Endothelial cell of umbilical vein (primary cell): ENCODE data around the gene USP7. TPM values are rescaled to one million over a fixed set of nuclear protein-coding genes. Genes with fewer than 3 reads are reported as not detected.

ENCODE experiments used
- BruUV-seq: library from RNA; stranded (reverse); fragments of 400-500 nt; replicated peaks from 2 replicates; lab custom pipeline; 2021; lab: Mats Ljungman, UMichigan
- CTCF ChIA-PET: fragments of 300-600, 350-600 bp; sonication (Branson Sonifier 250); formaldehyde crosslinking; loops from one replicate; lab custom pipeline; 2021; ENCODE audit warnings: antibody characterized with exemption, inconsistent platforms; lab: Charles Lee
- POLR2A ChIA-PET: fragments of 300-600, 350-600 bp; sonication (Branson Sonifier 250); formaldehyde crosslinking; loops from one replicate; lab custom pipeline; 2021; ENCODE audit warnings: antibody characterized with exemption, inconsistent platforms; lab: Charles Lee
- DNase-seq: peaks from one replicate; pipeline ENCODE4 v3.0.0-alpha.2; 2011; ENCODE audit warnings: low read depth, low spot score
- FAIRE-seq: peaks from 2 replicates; lab custom pipeline; 2011; peaks lifted over from hg19 to GRCh38; lab: Jason Lieb, UNC
- H2AFZ ChIP-seq: 2 replicates; pipeline ENCODE4 v1.6.0; 2012; ENCODE audit warnings: low read depth, low read length, control low read depth, inconsistent platforms
- H3K27ac ChIP-seq: 2 replicates; pipeline ENCODE4 v1.5.1; 2011; ENCODE audit warnings: low read depth, mild to moderate bottlenecking, control low read depth, low read length, moderate library complexity; ENCODE audit not compliant: insufficient read depth
- H3K27me3 ChIP-seq, 2 experiments: 2 replicates each; pipeline versions ENCODE4 v1.6.0 to v1.6.1; 2011; ENCODE audit warnings: low read length in 2 of 2, mixed read lengths in 1 of 2; ENCODE audit not compliant: control insufficient read depth in 2 of 2, insufficient read depth in 2 of 2
- H3K36me3 ChIP-seq, 2 experiments: 2 replicates in 1 of 2; 3 replicates in 1 of 2; pipeline ENCODE4 v1.5.1; 2011; ENCODE audit warnings: low read length in 2 of 2, mild to moderate bottlenecking in 1 of 2, moderate library complexity in 1 of 2; ENCODE audit not compliant: control insufficient read depth in 2 of 2, insufficient read depth in 2 of 2; ENCODE audit errors: extremely low read depth in 1 of 2
- H3K4me1 ChIP-seq: 3 replicates; pipeline ENCODE4 v1.5.1; 2011; ENCODE audit warnings: mild to moderate bottlenecking, low read length; ENCODE audit not compliant: control insufficient read depth, insufficient read depth; ENCODE audit errors: extremely low read depth
- H3K4me2 ChIP-seq: 2 replicates; pipeline ENCODE4 v1.6.1; 2011; ENCODE audit warnings: low read length, control low read depth, mixed read lengths; ENCODE audit not compliant: insufficient read depth
- H3K4me3 ChIP-seq, 3 experiments: fragments of 200-600 bp in 1 of 3; sonication (generic), shearing (Covaris generic) in 1 of 3; replicated peaks in 1 of 3; 2 replicates each; pipeline ENCODE4 v1.5.1; 2011 to 2016; ENCODE audit warnings: control low read depth in 3 of 3, low read length in 3 of 3, mild to moderate bottlenecking in 2 of 3, inconsistent platforms in 1 of 3, low read depth in 1 of 3, moderate library complexity in 1 of 3; ENCODE audit not compliant: insufficient read depth in 1 of 3
- H3K79me2 ChIP-seq: 2 replicates; pipeline ENCODE4 v1.6.0; 2012; ENCODE audit warnings: low read length, inconsistent platforms; ENCODE audit not compliant: control insufficient read depth, insufficient read depth
- H3K9ac ChIP-seq: replicated peaks from 2 replicates; pipeline ENCODE3; 2011; ENCODE audit warnings: low read length, control low read depth; ENCODE audit not compliant: insufficient read depth; ENCODE audit errors: extremely low read depth
- H3K9me1 ChIP-seq: replicated peaks from 3 replicates; pipeline ENCODE4 v1.6.0; 2011; ENCODE audit warnings: mild to moderate bottlenecking, low read length; ENCODE audit not compliant: control insufficient read depth, insufficient read depth; ENCODE audit errors: extremely low read depth
- H3K9me3 ChIP-seq: replicated peaks from 2 replicates; pipeline ENCODE4 v1.5.1; 2012; ENCODE audit warnings: low read length, inconsistent platforms; ENCODE audit not compliant: control insufficient read depth, insufficient read depth
- H4K20me1 ChIP-seq: replicated peaks from 2 replicates; pipeline ENCODE3; 2011; ENCODE audit warnings: mild to moderate bottlenecking, low read length; ENCODE audit not compliant: control insufficient read depth, insufficient read depth; ENCODE audit errors: extremely low read depth
- EZH2 ChIP-seq: IDR thresholded peaks from 2 replicates; pipeline ENCODE4 v1.6.1; 2012; ENCODE audit warnings: borderline replicate concordance, low read depth, mild to moderate bottlenecking, moderate library complexity, low read length, inconsistent platforms; ENCODE audit not compliant: severe bottlenecking
- FOS ChIP-seq: IDR thresholded peaks from 2 replicates; pipeline ENCODE4 v1.6.1; 2011; ENCODE audit warnings: mild to moderate bottlenecking, low read length, moderate library complexity, borderline replicate concordance; ENCODE audit not compliant: insufficient read depth
- GATA2 ChIP-seq: IDR thresholded peaks from 2 replicates; pipeline ENCODE4 v1.7.0; 2011; ENCODE audit warnings: low read depth, mild to moderate bottlenecking, moderate library complexity, mixed read lengths, low read length; ENCODE audit not compliant: insufficient read length, insufficient read depth
- JUN ChIP-seq: IDR thresholded peaks from 2 replicates; pipeline ENCODE4 v1.6.1; 2011; ENCODE audit warnings: borderline replicate concordance, low read depth; ENCODE audit not compliant: insufficient read length, insufficient read depth
- MYC ChIP-seq: IDR thresholded peaks from one replicate; pipeline ENCODE4 v1.6.1; 2011; ENCODE audit warnings: mild to moderate bottlenecking, low read depth, low read length
- POLR2A ChIP-seq: IDR thresholded peaks from 2 replicates; pipeline ENCODE4 v1.6.1; 2012; ENCODE audit warnings: low read depth, mild to moderate bottlenecking, control low read depth, low read length
- POLR2AphosphoS5 ChIP-seq: IDR thresholded peaks from 2 replicates; pipeline ENCODE4 v1.6.1; 2012; ENCODE audit warnings: low read depth, mild to moderate bottlenecking, control low read depth, low read length, moderate library complexity; ENCODE audit not compliant: insufficient read depth
- dilution Hi-C: fragments of 300-500 bp; cut with MboI; formaldehyde crosslinking; loops from one replicate; pipeline ENCODE4 v1.15.0; 2019; ENCODE audit warnings: low sequenced_read_pairs; ENCODE audit not compliant: extremely low pct_ligation_motif_present
- intact Hi-C: fragments of 100-400 bp; cut with micrococcal nuclease; formaldehyde crosslinking; loops from one replicate; pipeline ENCODE4 v1.10.0; 2022
- polyA plus RNA-seq, 4 experiments: library from polyadenylated mRNA; depleted of rRNA in 3 of 4; stranded (reverse) in 3 of 4; unstranded in 1 of 4; fragments of >200 nt; gene quantifications; 2 replicates each; pipeline versions ENCODE4 v1.2.1 to v1.2.3, GENCODE V29; 2011 to 2012; ENCODE audit warnings: missing spikeins in 1 of 4
- total RNA-seq: library from RNA; stranded (reverse); gene quantifications from 2 replicates; pipeline ENCODE4 v1.2.3, GENCODE V29; 2021
- TF ChIP-seq, protein P1 (sequence below), 2 donors: IDR thresholded peaks; 1 replicate in 1 of 2; 2 replicates in 1 of 2; pipeline ENCODE4 v1.5.1; 2011; ENCODE audit warnings: low read length in 2 of 2, mild to moderate bottlenecking in 2 of 2, moderate library complexity in 2 of 2, control low read depth in 1 of 2, inconsistent platforms in 1 of 2, low read depth in 1 of 2; ENCODE audit not compliant: insufficient read depth in 1 of 2; ENCODE audit errors: extremely low read depth in 1 of 2
- TF ChIP-seq, protein P2 (sequence below): IDR thresholded peaks from 2 replicates; pipeline ENCODE4 v1.6.1; 2011; ENCODE audit not compliant: insufficient read depth, insufficient read length

The USP7 gene
- total and polyA plus RNA-seq, 2 donors (not counting 3 experiments of a cell fraction or from before 2014, with no cell fraction given) = 17.7 to 130 TPM

DNA sequence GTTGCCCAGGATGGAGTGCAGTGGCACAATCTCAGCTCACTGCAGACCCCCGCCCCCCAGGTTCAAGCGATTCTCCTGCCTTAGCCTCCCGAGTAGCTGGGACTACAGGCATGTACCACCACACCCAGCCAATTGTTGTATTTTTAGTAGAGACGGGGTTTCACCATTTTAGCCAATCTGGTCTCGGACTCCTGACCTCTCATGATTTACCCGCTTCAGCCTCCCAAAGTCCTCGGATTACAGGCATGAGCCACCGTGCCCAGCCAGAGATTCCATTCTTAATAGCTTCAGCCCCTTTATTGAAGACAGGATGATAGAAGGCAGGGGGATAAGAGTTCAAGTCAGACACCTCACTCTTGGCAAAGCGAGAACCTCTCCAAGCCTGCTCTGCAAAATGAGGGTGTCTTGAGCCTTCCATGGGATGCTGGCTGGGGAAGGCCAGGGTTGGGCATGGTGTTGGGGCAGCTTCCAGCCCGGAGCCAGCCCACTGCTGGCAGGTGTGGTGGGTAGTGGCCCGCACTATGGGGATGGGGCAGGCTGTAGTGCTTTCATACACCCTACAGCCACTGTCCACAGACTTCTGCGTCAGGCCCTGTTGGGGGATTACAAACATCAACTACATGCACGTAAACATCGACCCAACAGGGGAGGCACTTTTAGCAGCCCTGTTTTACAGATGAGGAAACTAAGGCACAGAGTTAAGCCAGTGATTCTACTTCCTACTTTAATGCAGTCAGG, 98.4 kb downstream of the USP7 start:
- H3K4me1 ChIP-seq = peaks cover 15% of the 10 kb centered on the region
- dilution Hi-C loops = no loop called here
- ChIA-PET CTCF (interaction anchor here (1.0 to 3.4 kb wide), 3 partner anchors 9 to 36 kb away, joined by 3 to 20 read pairs (median 4); no protein-coding TSS in a partner anchor), POLR2A (no interaction called here)
- H3K27ac ChIP-seq = no peak overlapping the region
- FAIRE-seq (no peak), DNase-seq (no peak)
- no peak overlapping the region for H3K9ac ChIP-seq
- intact Hi-C loops = loop anchor here (5.0 kb wide), 1 partner anchor 298 kb away; no protein-coding TSS in a partner anchor
- H3K4me2 ChIP-seq = no peak overlapping the region
- H2AFZ ChIP-seq = no peak overlapping the region
- no peak overlapping the region for H3K4me3 ChIP-seq
- no TSS peak for BruUV-seq
- TF ChIP-seq JUN (no peak), MYC (no peak)
- H3K36me3 ChIP-seq = no peaks in the 10 kb centered on the region
- peaks cover 53% of the 10 kb centered on the region for H3K79me2 ChIP-seq
- no peaks in the 10 kb centered on the region for H3K9me1 ChIP-seq
- no peaks in the 10 kb centered on the region for H3K9me3 ChIP-seq
- no peaks in the 10 kb centered on the region for H3K27me3 ChIP-seq
- no peaks in the 10 kb centered on the region for H4K20me1 ChIP-seq

DNA sequence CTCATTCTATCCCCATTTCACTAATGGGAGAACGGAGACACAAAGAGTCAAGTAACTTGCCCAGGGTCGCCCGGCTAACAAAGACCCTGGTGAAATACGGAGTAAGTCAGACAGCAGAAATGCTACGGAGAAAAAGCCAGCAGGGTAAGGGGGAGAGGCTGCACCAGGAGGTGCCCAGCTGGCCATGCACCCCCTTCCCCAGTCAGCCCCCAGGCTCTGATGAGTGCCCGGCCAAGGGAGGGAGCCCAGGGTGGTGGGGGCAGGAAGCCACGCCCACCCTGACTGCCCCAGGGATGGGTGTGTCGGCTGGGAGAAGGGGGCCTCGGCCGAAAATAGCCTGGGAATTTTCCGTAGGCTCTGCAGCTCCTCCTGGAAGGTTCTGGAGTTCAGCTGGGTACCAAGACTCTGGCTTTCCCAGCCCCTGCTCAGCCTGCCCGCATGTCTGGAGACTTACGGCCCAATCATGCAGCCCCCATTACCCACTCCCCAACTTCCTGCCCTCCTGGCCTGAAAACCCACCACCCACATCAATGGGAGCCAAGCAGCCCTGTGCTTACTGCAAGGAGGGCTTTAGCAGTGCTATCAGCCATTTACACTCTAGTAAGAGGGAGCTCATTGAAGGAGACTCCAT, 99.1 kb downstream of the USP7 start:
- intact Hi-C loops (loop anchor here (5.0 kb wide), 1 partner anchor 297 kb away; no protein-coding TSS in a partner anchor), dilution Hi-C loops (no loop called here)
- Histone ChIP-seq H3K79me2 (peaks cover 55% of the 10 kb centered on the region), H3K4me2 (no peak overlapping the region), H3K27me3 (no peaks in the 10 kb centered on the region), H3K27ac (no peak overlapping the region), H3K9ac (no peak overlapping the region), H3K9me1 (no peaks in the 10 kb centered on the region), H3K36me3 (no peaks in the 10 kb centered on the region), H4K20me1 (no peaks in the 10 kb centered on the region), H3K4me3 (no peak overlapping the region), H3K4me1 (peaks cover 18% of the 10 kb centered on the region), H3K9me3 (no peaks in the 10 kb centered on the region), H2AFZ (no peak overlapping the region)
- TF ChIP-seq EZH2 (no peak), MYC (no peak), GATA2 (no peak), POLR2A (no peak), JUN (no peak), POLR2AphosphoS5 (no peak), FOS (no peak)
- TF ChIP-seq, protein P1, sequence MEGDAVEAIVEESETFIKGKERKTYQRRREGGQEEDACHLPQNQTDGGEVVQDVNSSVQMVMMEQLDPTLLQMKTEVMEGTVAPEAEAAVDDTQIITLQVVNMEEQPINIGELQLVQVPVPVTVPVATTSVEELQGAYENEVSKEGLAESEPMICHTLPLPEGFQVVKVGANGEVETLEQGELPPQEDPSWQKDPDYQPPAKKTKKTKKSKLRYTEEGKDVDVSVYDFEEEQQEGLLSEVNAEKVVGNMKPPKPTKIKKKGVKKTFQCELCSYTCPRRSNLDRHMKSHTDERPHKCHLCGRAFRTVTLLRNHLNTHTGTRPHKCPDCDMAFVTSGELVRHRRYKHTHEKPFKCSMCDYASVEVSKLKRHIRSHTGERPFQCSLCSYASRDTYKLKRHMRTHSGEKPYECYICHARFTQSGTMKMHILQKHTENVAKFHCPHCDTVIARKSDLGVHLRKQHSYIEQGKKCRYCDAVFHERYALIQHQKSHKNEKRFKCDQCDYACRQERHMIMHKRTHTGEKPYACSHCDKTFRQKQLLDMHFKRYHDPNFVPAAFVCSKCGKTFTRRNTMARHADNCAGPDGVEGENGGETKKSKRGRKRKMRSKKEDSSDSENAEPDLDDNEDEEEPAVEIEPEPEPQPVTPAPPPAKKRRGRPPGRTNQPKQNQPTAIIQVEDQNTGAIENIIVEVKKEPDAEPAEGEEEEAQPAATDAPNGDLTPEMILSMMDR (IDR thresholded peaks at IDR 0.05; ENCODE audit: extremely low read depth in 1 of 2, insufficient read depth in 1 of 2, low read depth in 1 of 2, low read length in 2 of 2) = no peak
- TF ChIP-seq, protein P2, sequence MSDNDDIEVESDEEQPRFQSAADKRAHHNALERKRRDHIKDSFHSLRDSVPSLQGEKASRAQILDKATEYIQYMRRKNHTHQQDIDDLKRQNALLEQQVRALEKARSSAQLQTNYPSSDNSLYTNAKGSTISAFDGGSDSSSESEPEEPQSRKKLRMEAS = no peak
- POLR2A ChIA-PET = no interaction called here
- no peak for DNase-seq
- BruUV-seq = no TSS peak
- FAIRE-seq = no peak
- CTCF ChIA-PET = interaction anchor here (1.0 to 3.4 kb wide), 3 partner anchors 9 to 36 kb away, joined by 3 to 20 read pairs (median 4); no protein-coding TSS in a partner anchor
